ENCODE results near the gene FMO4. TPM values are rescaled to one million over a fixed set of nuclear protein-coding genes. Genes with fewer than 3 reads are reported as not detected.

Gene FMO4
- total and polyA plus RNA-seq, 2 donors (not counting 3 experiments of a cell fraction or from before 2014, with no cell fraction given) = 0.25 to 0.33 TPM

- TF ChIP-seq CTCF (IDR thresholded peaks at IDR 0.05; ENCODE audit: extremely low read depth in 1 of 2, insufficient read depth in 1 of 2, low read depth in 1 of 2, low read length in 2 of 2) = no peak
- TF ChIP-seq GATA2 (IDR thresholded peaks at IDR 0.05; ENCODE audit: insufficient read depth, insufficient read length, low read depth, low read length) = no peak
- TF ChIP-seq POLR2AphosphoS5 (IDR thresholded peaks at IDR 0.05; ENCODE audit: insufficient read depth, low read depth, low read length) = no peak
- TF ChIP-seq EZH2 (IDR thresholded peaks at IDR 0.05; ENCODE audit: borderline replicate concordance, low read depth, low read length, severe bottlenecking) = no peak
- TF ChIP-seq JUN (IDR thresholded peaks at IDR 0.05; ENCODE audit: borderline replicate concordance, insufficient read depth, insufficient read length, low read depth) = no peak
- no peak for TF ChIP-seq FOS (IDR thresholded peaks at IDR 0.05; ENCODE audit: borderline replicate concordance, insufficient read depth, low read length)
- no peak for TF ChIP-seq POLR2A (IDR thresholded peaks at IDR 0.05; ENCODE audit: low read depth, low read length)
- TF ChIP-seq MYC (IDR thresholded peaks at IDR 0.05; ENCODE audit: low read depth, low read length) = no peak
- TF ChIP-seq MAX (IDR thresholded peaks at IDR 0.05; ENCODE audit: insufficient read depth, insufficient read length) = no peak
- DNase-seq (ENCODE audit: low read depth, low spot score) (no peak), FAIRE-seq (no peak)
- no peaks in the 10 kb centered on the region for H3K9me1 ChIP-seq (replicated peaks; ENCODE audit: control insufficient read depth, extremely low read depth, insufficient read depth, low read length)
- ChIA-PET POLR2A (no interaction called here), CTCF (interaction anchor here (0.8 kb wide), 1 partner anchor 20 kb away, joined by 3 read pairs; the partner anchor contains the start of gene FMO4)
- no peak overlapping the region for H3K27ac ChIP-seq (ENCODE audit: insufficient read depth, low read depth, low read length)
- no peak overlapping the region for H3K4me2 ChIP-seq (ENCODE audit: insufficient read depth, low read length)
- H2AFZ ChIP-seq (ENCODE audit: low read depth, low read length) = no peak overlapping the region
- no TSS peak for BruUV-seq (replicated peaks)
- dilution Hi-C loops (cut with MboI; ENCODE audit: extremely low pct_ligation_motif_present, low sequenced_read_pairs) (no loop called here), intact Hi-C loops (cut with micrococcal nuclease) (no loop called here)
- no peaks in the 10 kb centered on the region for H4K20me1 ChIP-seq (replicated peaks; ENCODE audit: control insufficient read depth, extremely low read depth, insufficient read depth, low read length)
- no peaks in the 10 kb centered on the region for H3K27me3 ChIP-seq (ENCODE audit: control insufficient read depth in 2 of 2, insufficient read depth in 2 of 2, low read length in 2 of 2)
- no peaks in the 10 kb centered on the region for H3K36me3 ChIP-seq (ENCODE audit: control insufficient read depth in 2 of 2, extremely low read depth in 1 of 2, insufficient read depth in 2 of 2, low read length in 2 of 2)
- H3K9ac ChIP-seq (replicated peaks; ENCODE audit: extremely low read depth, insufficient read depth, low read length) = no peak overlapping the region
- no peak overlapping the region for H3K4me3 ChIP-seq (replicated peaks in 1 of 3; ENCODE audit: insufficient read depth in 1 of 3, low read depth in 1 of 3, low read length in 3 of 3)
- H3K4me1 ChIP-seq (ENCODE audit: control insufficient read depth, extremely low read depth, insufficient read depth, low read length) = no peaks in the 10 kb centered on the region
- H3K79me2 ChIP-seq (ENCODE audit: control insufficient read depth, insufficient read depth, low read length) = no peaks in the 10 kb centered on the region
- no peaks in the 10 kb centered on the region for H3K9me3 ChIP-seq (replicated peaks; ENCODE audit: control insufficient read depth, insufficient read depth, low read length)
Observed at GRCh38 chr1:171334024-171334640, 20.1 kb downstream of the FMO4 start.
